Activated T-helper 1 cell treated with anti-CD3 and anti-CD28 coated beads, Interleukin-2, amount 50 U/mL, for 16 hours (primary cell): Measurements from ENCODE around the gene ITGA3.

Source experiments
- DNase-seq, 2 donors: peaks; one replicate each; pipeline ENCODE4 v3.0.0-alpha.2; 2020; ENCODE audit warnings: low read depth in 1 of 2, low spot score in 1 of 2

Gene ITGA3

GRCh38 chr17:50055426-50056216 lies at the start of gene ITGA3:
TSS of gene ITGA3 (plus strand) at chr17:50056110. CDS start at chr17:50056440, 330 bp downstream.
- DNase-seq: peak; percentile 32 to 39

GRCh38 chr17:50009282-50009681 lies 46.6 kb upstream of the ITGA3 start:
- DNase-seq: no peak

- no peak for DNase-seq
Measured at GRCh38 chr17:50013079-50013478, 42.8 kb upstream of the ITGA3 start.

- DNase-seq: no peak
Measured at GRCh38 chr17:50014471-50015088, 41.3 kb upstream of the ITGA3 start.

- DNase-seq: no peak
Measured at GRCh38 chr17:50015146-50015545, 40.8 kb upstream of the ITGA3 start.

GRCh38 chr17:50018909-50019308 lies 37.0 kb upstream of the ITGA3 start:
- no peak for DNase-seq

GRCh38 chr17:50020841-50021599 lies 34.9 kb upstream of the ITGA3 start:
- no peak for DNase-seq

- no peak for DNase-seq
Measured at GRCh38 chr17:50021681-50022370, 34.1 kb upstream of the ITGA3 start.

- DNase-seq: no peak
Measured at GRCh38 chr17:50022463-50023130, 33.3 kb upstream of the ITGA3 start.

- no peak for DNase-seq
Measured at GRCh38 chr17:50023520-50023919, 32.4 kb upstream of the ITGA3 start.

- no peak for DNase-seq
Measured at GRCh38 chr17:50024808-50025207, 31.1 kb upstream of the ITGA3 start.

- no peak for DNase-seq
Measured at GRCh38 chr17:50026046-50026675, 29.7 kb upstream of the ITGA3 start.

GRCh38 chr17:50026837-50027171 lies 29.1 kb upstream of the ITGA3 start:
- peak; percentile 67 to 72 for DNase-seq

GRCh38 chr17:50027172-50027880 lies 28.6 kb upstream of the ITGA3 start:
- no peak for DNase-seq

GRCh38 chr17:50027881-50028735 lies 27.8 kb upstream of the ITGA3 start:
- DNase-seq: no peak

GRCh38 chr17:50028736-50029120 lies 27.2 kb upstream of the ITGA3 start:
- DNase-seq: no peak

GRCh38 chr17:50029185-50029584 lies 26.7 kb upstream of the ITGA3 start:
- DNase-seq: no peak

GRCh38 chr17:50033316-50033715 lies 22.6 kb upstream of the ITGA3 start:
- DNase-seq: no peak
